T-cell (primary cell): ENCODE measurements around the gene LPAR6. TPM values are rescaled to one million over a fixed set of nuclear protein-coding genes. Genes with fewer than 3 reads are reported as not detected.
"Not testable (repeated sequence)": the region's sequence is repeated elsewhere in the genome, so short reads cannot be mapped to it uniquely, and the experiment has no call there.

Source experiments
- ATAC-seq, 4 experiments: fragments of 200-7000 bp in 3 of 4; fragments of 150-1000 bp in 1 of 4; cut with Tn5 transposase; replicated peaks in 1 of 4; 1 replicate in 3 of 4; 2 replicates in 1 of 4; pipeline ENCODE4 v1.10.0; 2021; ENCODE audit warnings: moderate library complexity in 3 of 4, mild to moderate bottlenecking in 2 of 4, moderate number of reproducible peaks in 1 of 4
- CTCF ChIA-PET, 2 donors: fragments of 300-600 bp; sonication (Branson Sonifier 250); formaldehyde crosslinking; loops; one replicate each; lab custom pipeline; 2022; ENCODE audit warnings: antibody characterized with exemption in 2 of 2; lab: Charles Lee
- POLR2A ChIA-PET, 2 donors: fragments of 300-600 bp; sonication (Branson Sonifier 250); formaldehyde crosslinking; loops; one replicate each; lab custom pipeline; 2022; ENCODE audit warnings: antibody characterized with exemption in 2 of 2; lab: Charles Lee
- DNase-seq, 35 experiments: peaks; one replicate each; pipeline versions ENCODE4 v3.0.0 to v3.0.0-alpha.2; 2013 to 2023
- H3K27ac ChIP-seq: one replicate; pipeline ENCODE4 v1.5.1; 2013; ENCODE audit warnings: low read length
- H3K27me3 ChIP-seq, 2 experiments: replicated peaks in 1 of 2; 1 replicate in 1 of 2; 2 replicates in 1 of 2; pipeline versions ENCODE4 v1.6.1 to v1.7.0; 2013; ENCODE audit warnings: low read length in 1 of 2, mixed read lengths in 1 of 2; ENCODE audit not compliant: control insufficient read depth in 2 of 2, insufficient read depth in 2 of 2; ENCODE audit errors: extremely low read depth in 1 of 2
- H3K36me3 ChIP-seq, 2 donors: 1 replicate in 1 of 2; 2 replicates in 1 of 2; pipeline versions ENCODE4 v1.6.1 to v1.7.0; 2013; ENCODE audit warnings: low read length in 1 of 2; ENCODE audit not compliant: control insufficient read depth in 2 of 2, insufficient read depth in 1 of 2; ENCODE audit errors: extremely low read depth in 1 of 2
- H3K4me1 ChIP-seq, 2 experiments: 1 replicate in 1 of 2; 2 replicates in 1 of 2; pipeline versions ENCODE4 v1.6.1 to v1.7.0; 2013; ENCODE audit warnings: low read length in 2 of 2, mixed read lengths in 1 of 2; ENCODE audit not compliant: insufficient read depth in 2 of 2, control insufficient read depth in 1 of 2; ENCODE audit errors: extremely low read depth in 1 of 2
- H3K4me3 ChIP-seq, 2 donors: 1 replicate in 1 of 2; 2 replicates in 1 of 2; pipeline versions ENCODE4 v1.5.1 to v1.7.0; 2013; ENCODE audit warnings: mild to moderate bottlenecking in 2 of 2, low read length in 1 of 2, moderate library complexity in 1 of 2; ENCODE audit not compliant: control insufficient read depth in 1 of 2; ENCODE audit errors: extremely low read depth in 1 of 2
- H3K9me3 ChIP-seq: 2 replicates; pipeline ENCODE4 v1.7.0; 2013
- H3K27ac Mint-ChIP-seq, 2 donors: one replicate each; pipeline ENCODE4 v1.8.0; 2020 to 2021; ENCODE audit warnings: mild to moderate bottlenecking in 2 of 2, mixed read lengths in 2 of 2
- H3K27me3 Mint-ChIP-seq, 2 donors: one replicate each; pipeline ENCODE4 v1.8.0; 2021 to 2022; ENCODE audit warnings: mixed read lengths in 2 of 2
- H3K36me3 Mint-ChIP-seq: one replicate; pipeline ENCODE4 v1.8.0; 2021; ENCODE audit warnings: mixed read lengths
- H3K4me1 Mint-ChIP-seq, 3 donors: one replicate each; pipeline ENCODE4 v1.8.0; 2020 to 2022; ENCODE audit warnings: mixed read lengths in 3 of 3, mild to moderate bottlenecking in 1 of 3
- H3K4me3 Mint-ChIP-seq, 3 donors: one replicate each; pipeline ENCODE4 v1.8.0; 2020 to 2022; ENCODE audit warnings: mild to moderate bottlenecking in 3 of 3, mixed read lengths in 3 of 3, moderate library complexity in 3 of 3
- H3K9me3 Mint-ChIP-seq, 3 donors: one replicate each; pipeline ENCODE4 v1.8.0; 2020 to 2022; ENCODE audit warnings: mixed read lengths in 3 of 3
- WGBS: methylation state at CpG from one replicate; pipeline ENCODE4 v1.1.5; 2013; ENCODE audit warnings: missing lambda C conversion rate; ENCODE audit not compliant: insufficient coverage; 5-methylcytosine and 5-hydroxymethylcytosine counted together
- total RNA-seq, 35 experiments: library from RNA in 6 of 35; stranded (reverse) in 6 of 35; fragments of 120-200 nt in 1 of 35; gene quantifications; one replicate each; pipeline versions ENCODE4 v1.2.1 to v1.2.4 and lab custom pipeline; 2013 to 2026

LPAR6 gene
- total RNA-seq, 5 donors from 2014 or later (not counting 1 experiment from before 2014, with no cell fraction given): 36.0 to 93.5 (median 62.7) TPM

- Mint-ChIP-seq H3K36me3 (peaks cover 12% of the 10 kb centered on the region), H3K4me1 (peaks cover 52 to 65% (median 64%) of the 10 kb centered on the region in 3 donors), H3K27ac (peak overlapping the region in 1 of 2 donors; percentile 63), H3K9me3 (no peaks in the 10 kb centered on the region), H3K4me3 (no peak overlapping the region), H3K27me3 (no peaks in the 10 kb centered on the region)
- ChIA-PET POLR2A (interaction anchor here in 1 of 2 donors (0.6 kb wide), 1 partner anchor 98 kb away, joined by 5 read pairs; no protein-coding TSS in a partner anchor), CTCF (no interaction called here)
- H3K27me3 ChIP-seq: no peaks in the 10 kb centered on the region
- no peak for ATAC-seq
- DNase-seq: no peak
- no peak overlapping the region for H3K27ac ChIP-seq
- no peaks in the 10 kb centered on the region for H3K9me3 ChIP-seq
- H3K4me3 ChIP-seq: no peak overlapping the region
- no CpG with 5 or more reads among the region's 3 CpGs for WGBS
- H3K36me3 ChIP-seq: no peaks in the 10 kb centered on the region
- H3K4me1 ChIP-seq: peaks cover 6 to 15% of the 10 kb centered on the region in 2 experiments
Measured at GRCh38 chr13:48434200-48434599, 21.3 kb upstream of the LPAR6 start.

- no peak overlapping the region for H3K4me3 ChIP-seq
- Mint-ChIP-seq H3K4me3 (peak overlapping the region; percentile 8 to 50 (median 38)), H3K9me3 (no peaks in the 10 kb centered on the region), H3K27ac (peak overlapping the region; percentile 83 to 91), H3K4me1 (peaks cover 56 to 64% (median 60%) of the 10 kb centered on the region in 3 donors), H3K27me3 (no peaks in the 10 kb centered on the region), H3K36me3 (peaks cover 12% of the 10 kb centered on the region)
- H3K36me3 ChIP-seq: no peaks in the 10 kb centered on the region
- ATAC-seq: no peak
- CTCF ChIA-PET: interaction anchor here in 1 of 2 donors (0.7 kb wide), 1 partner anchor 12 kb away, joined by 4 read pairs; no protein-coding TSS in a partner anchor
- H3K9me3 ChIP-seq: no peaks in the 10 kb centered on the region
- WGBS: no CpG with 5 or more reads among the region's 2 CpGs
- POLR2A ChIA-PET: interaction anchor here (0.7 kb wide), 2 partner anchors 18 to 1580 kb away, joined by 3 to 4 read pairs; no protein-coding TSS in a partner anchor
- peaks cover 8 to 15% of the 10 kb centered on the region in 2 experiments for H3K4me1 ChIP-seq
- DNase-seq: no peak
- no peak overlapping the region for H3K27ac ChIP-seq
- no peaks in the 10 kb centered on the region for H3K27me3 ChIP-seq
Measured at GRCh38 chr13:48431987-48432615, 19.2 kb upstream of the LPAR6 start.

- H3K4me3 ChIP-seq: no peak overlapping the region
- peaks cover 17% of the 10 kb centered on the region for H3K36me3 Mint-ChIP-seq
- DNase-seq (no peak), ATAC-seq (no peak)
- no peaks in the 10 kb centered on the region for H3K27me3 Mint-ChIP-seq
- peaks cover 53 to 57% (median 53%) of the 10 kb centered on the region in 3 donors for H3K4me1 Mint-ChIP-seq
- H3K9me3 ChIP-seq: no peaks in the 10 kb centered on the region
- no peaks in the 10 kb centered on the region for H3K27me3 ChIP-seq
- H3K27ac ChIP-seq: no peak overlapping the region
- H3K4me3 Mint-ChIP-seq: peak overlapping the region in 2 of 3 donors; percentile 4 to 50
- POLR2A ChIA-PET: interaction anchor here in 1 of 2 donors (0.6 kb wide), 1 partner anchor 17 kb away, joined by 6 read pairs; no protein-coding TSS in a partner anchor
- peaks cover 0 to 4% (median 2%) of the 10 kb centered on the region in 3 donors for H3K9me3 Mint-ChIP-seq
- peaks cover 7 to 15% of the 10 kb centered on the region in 2 experiments for H3K4me1 ChIP-seq
- H3K27ac Mint-ChIP-seq: peak overlapping the region; percentile 83 to 91
- 60% methylated on average over 1 of the region's 5 CpGs for WGBS
- CTCF ChIA-PET: no interaction called here
- H3K36me3 ChIP-seq: no peaks in the 10 kb centered on the region
Measured at GRCh38 chr13:48431431-48431830, 18.5 kb upstream of the LPAR6 start.

- ChIA-PET CTCF (interaction anchor here in 1 of 2 donors (0.6 kb wide), 1 partner anchor 84 kb away, joined by 5 read pairs; no protein-coding TSS in a partner anchor), POLR2A (no interaction called here)
- no peaks in the 10 kb centered on the region for H3K27me3 ChIP-seq
- Mint-ChIP-seq H3K4me3 (no peak overlapping the region), H3K9me3 (peaks cover 0 to 4% (median 2%) of the 10 kb centered on the region in 3 donors), H3K27me3 (no peaks in the 10 kb centered on the region), H3K4me1 (peaks cover 40 to 44% (median 41%) of the 10 kb centered on the region in 3 donors), H3K27ac (peak overlapping the region in 1 of 2 donors; percentile 70), H3K36me3 (peaks cover 11% of the 10 kb centered on the region)
- DNase-seq: no peak
- H3K4me3 ChIP-seq: no peak overlapping the region
- H3K27ac ChIP-seq: no peak overlapping the region
- no peaks in the 10 kb centered on the region for H3K36me3 ChIP-seq
- peaks cover 3 to 15% of the 10 kb centered on the region in 2 experiments for H3K4me1 ChIP-seq
- ATAC-seq: no peak
- no peaks in the 10 kb centered on the region for H3K9me3 ChIP-seq
Measured at GRCh38 chr13:48429886-48430285, 17.0 kb upstream of the LPAR6 start.

- 74% methylated on average over 3 of the region's 3 CpGs for WGBS
- ChIA-PET POLR2A (no interaction called here), CTCF (no interaction called here)
- H3K9me3 Mint-ChIP-seq: peaks cover 0 to 4% (median 2%) of the 10 kb centered on the region in 3 donors
- DNase-seq (no peak), ATAC-seq (no peak)
- Histone ChIP-seq H3K4me3 (no peak overlapping the region), H3K27me3 (no peaks in the 10 kb centered on the region), H3K36me3 (no peaks in the 10 kb centered on the region), H3K4me1 (peaks cover 3 to 15% of the 10 kb centered on the region in 2 experiments), H3K27ac (no peak overlapping the region), H3K9me3 (no peaks in the 10 kb centered on the region)
- peaks cover 34 to 38% (median 34%) of the 10 kb centered on the region in 3 donors for H3K4me1 Mint-ChIP-seq
- H3K27ac Mint-ChIP-seq: peak overlapping the region in 1 of 2 donors; percentile 48
- H3K27me3 Mint-ChIP-seq: no peaks in the 10 kb centered on the region
- peaks cover 8% of the 10 kb centered on the region for H3K36me3 Mint-ChIP-seq
- H3K4me3 Mint-ChIP-seq: no peak overlapping the region
Measured at GRCh38 chr13:48429036-48429435, 16.1 kb upstream of the LPAR6 start.

- H3K9me3 Mint-ChIP-seq, H3K4me3 Mint-ChIP-seq, H3K4me3 ChIP-seq, H3K27me3 Mint-ChIP-seq, H3K36me3 Mint-ChIP-seq, DNase-seq, H3K27ac ChIP-seq, POLR2A ChIA-PET, H3K27me3 ChIP-seq, H3K9me3 ChIP-seq, ATAC-seq, H3K36me3 ChIP-seq, CTCF ChIA-PET, H3K4me1 ChIP-seq: not testable (repeated sequence)
- WGBS: 90% methylated on average over 2 of the region's 9 CpGs
- Mint-ChIP-seq H3K4me1 (peaks cover 27 to 29% (median 27%) of the 10 kb centered on the region in 3 donors), H3K27ac (peak overlapping the region; percentile 65 to 69)
Measured at GRCh38 chr13:48426755-48427298, 13.9 kb upstream of the LPAR6 start.
